GM21381 (cell line): ENCODE measurements around the gene TBC1D2.
"Not testable (repeated sequence)": the region's sequence is repeated elsewhere in the genome, so short reads cannot be mapped to it uniquely, and the experiment has no call there.

ENCODE experiments used
- ATAC-seq: cut with Tn5 transposase; IDR thresholded peaks from one replicate; pipeline ENCODE4 v1.9.1; 2021; ENCODE audit warnings: mild to moderate bottlenecking, moderate library complexity; ENCODE audit not compliant: unreplicated experiment

Gene TBC1D2

DNA sequence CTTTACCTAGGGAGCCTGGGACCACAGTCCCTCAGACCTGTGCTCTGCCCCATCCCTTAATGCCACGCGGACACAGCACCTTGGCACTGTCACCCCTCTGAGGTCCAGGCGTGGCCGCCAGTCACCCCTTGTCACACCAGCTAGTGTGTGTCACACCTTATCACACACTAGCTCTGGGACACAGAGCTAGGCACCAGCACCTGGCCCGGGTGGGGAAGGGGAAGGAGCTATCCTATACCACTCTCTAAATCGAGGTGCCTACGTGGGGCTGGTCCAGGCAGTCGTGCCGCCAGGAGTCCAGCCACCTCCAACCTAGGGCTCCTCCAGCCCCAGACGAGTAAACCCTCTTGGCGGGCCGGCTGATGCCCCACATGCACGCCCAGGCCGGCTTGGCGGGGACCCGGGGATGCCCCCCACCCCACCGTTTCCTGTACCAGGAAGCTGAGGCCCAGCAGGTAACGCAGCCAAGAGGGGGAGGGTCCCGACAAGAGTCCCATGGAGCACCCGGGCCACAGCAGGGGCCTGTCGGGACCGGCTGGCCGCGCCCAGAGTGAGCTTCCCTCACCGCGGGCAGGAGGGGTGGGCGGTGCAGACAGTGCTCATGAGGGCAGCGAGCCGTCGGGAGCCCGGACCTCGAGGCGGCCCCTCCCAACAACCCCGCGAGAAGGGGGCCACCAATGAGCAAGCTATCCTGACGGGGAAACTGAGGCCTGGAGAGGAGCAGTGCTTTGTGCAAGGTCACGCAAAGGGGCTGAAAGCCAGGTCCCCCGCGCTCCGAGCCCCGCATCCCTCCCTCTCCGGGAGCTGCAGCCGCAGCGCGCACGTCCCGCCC lies 63.6 kb downstream of the TBC1D2 start:
- no peak for ATAC-seq

DNA sequence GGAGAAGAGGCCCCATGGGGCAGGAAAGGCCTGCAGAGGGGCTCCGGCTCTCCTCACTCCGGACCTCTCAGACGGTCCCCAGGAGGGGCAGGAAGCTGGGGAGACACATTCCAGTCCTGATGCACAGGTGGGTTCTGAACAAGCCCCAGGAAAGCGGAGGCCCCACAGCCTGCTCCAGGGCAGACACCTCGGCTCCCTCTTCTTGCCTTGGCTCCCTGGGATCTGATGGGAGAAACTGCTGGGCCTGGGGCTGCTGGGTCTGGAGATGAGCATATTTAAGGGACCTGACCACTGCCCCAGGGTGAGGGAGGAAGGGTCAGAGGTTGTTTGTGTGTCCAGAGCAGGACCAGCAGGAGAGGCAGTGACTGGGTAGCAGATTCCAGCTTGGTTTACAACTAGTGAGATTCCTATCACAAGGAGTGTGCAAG lies 64.3 kb downstream of the TBC1D2 start:
- ATAC-seq: no peak

- no peak for ATAC-seq
Measured at GRCh38 chr9:98190757-98191105, 64.7 kb downstream of the TBC1D2 start.

- ATAC-seq: no peak
Measured at GRCh38 chr9:98189412-98189811, 66.0 kb downstream of the TBC1D2 start.

DNA sequence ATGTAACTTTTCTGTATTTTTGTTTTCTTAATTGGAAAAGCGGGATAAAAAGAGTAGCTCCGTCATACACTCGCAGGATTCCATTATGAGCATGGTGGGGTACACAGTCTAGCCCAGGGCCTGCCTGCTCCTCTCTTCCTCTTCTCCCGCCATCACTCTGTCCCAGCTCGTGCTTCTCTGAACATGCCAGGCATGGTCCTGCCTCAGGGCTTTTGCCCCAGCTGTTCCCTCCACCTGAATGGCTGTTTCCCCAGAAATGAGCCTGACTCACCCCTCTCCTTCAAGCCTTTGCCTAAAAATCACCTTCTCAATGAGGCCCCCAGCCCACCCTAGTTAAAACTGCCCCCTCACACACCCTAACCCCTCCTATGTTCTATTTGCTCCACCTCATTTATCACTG lies 67.5 kb downstream of the TBC1D2 start:
- ATAC-seq: no peak

DNA sequence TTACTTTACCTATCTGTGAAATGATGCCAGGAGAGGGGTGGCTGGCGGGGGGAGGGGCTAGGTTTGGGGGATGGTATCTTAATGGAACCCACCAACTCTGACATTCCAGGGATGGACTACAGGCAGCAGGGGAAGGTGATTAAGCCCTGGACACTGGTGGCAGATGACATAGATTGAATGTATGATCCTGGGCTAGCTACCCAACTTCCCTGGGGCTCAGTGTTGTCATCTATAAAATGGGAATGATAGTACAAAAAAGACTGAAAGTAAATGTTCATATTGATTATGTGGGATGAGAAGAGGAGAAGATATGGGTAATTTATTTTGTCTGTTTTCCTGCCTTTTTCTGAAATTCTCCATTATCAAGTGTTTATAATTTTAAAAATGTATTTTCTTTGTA lies 69.2 kb downstream of the TBC1D2 start:
- no peak for ATAC-seq

- ATAC-seq: no peak
Measured at GRCh38 chr9:98185611-98186171, 69.8 kb downstream of the TBC1D2 start.

DNA sequence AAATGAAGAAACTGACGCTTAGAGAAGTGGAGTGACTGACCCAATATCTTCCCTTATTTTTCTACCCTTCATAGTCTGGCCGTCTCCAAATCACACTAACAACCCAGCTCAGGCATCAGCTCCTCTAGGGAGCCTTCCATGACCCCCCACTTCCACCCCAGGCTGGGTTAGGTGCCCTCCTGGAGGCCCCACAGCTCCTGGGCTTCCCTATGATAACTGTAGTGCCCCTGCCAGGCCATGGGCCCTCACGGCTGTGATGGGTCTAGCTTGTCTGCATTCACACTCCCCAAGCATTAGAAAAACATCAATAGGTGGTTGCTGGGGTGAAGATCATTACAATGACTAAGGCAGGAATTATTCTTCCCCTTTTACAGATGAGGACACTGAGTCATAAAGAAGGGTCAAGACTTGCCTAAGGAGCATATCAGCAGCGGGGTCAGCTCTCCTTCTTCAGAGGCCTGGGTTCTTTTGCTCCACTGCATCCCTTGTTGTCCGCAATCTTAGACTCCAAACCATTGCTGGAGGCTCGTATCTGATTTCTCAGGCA lies 70.4 kb downstream of the TBC1D2 start:
- no peak for ATAC-seq

DNA sequence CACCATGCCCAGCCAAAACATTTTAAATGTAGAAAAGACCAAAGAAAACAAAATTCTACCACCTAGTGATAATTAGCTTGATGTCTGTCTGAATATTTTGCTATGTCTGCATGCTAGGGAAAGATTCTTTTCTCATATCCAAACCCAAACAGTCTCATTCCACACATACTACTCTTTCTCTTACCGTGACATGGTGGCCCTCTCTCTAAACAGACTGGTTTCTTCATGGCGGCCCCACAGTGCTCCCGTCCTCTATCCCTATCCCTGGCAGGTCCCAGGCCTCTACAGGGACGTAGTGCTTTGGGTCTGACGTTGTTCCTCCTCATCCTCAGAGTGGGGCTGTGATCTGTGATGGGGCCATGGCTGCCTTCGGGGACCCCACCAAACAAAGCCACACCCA lies 71.1 kb downstream of the TBC1D2 start:
- ATAC-seq: no peak

GRCh38 chr9:98182889-98183599 lies 72.4 kb downstream of the TBC1D2 start:
- ATAC-seq: no peak

DNA sequence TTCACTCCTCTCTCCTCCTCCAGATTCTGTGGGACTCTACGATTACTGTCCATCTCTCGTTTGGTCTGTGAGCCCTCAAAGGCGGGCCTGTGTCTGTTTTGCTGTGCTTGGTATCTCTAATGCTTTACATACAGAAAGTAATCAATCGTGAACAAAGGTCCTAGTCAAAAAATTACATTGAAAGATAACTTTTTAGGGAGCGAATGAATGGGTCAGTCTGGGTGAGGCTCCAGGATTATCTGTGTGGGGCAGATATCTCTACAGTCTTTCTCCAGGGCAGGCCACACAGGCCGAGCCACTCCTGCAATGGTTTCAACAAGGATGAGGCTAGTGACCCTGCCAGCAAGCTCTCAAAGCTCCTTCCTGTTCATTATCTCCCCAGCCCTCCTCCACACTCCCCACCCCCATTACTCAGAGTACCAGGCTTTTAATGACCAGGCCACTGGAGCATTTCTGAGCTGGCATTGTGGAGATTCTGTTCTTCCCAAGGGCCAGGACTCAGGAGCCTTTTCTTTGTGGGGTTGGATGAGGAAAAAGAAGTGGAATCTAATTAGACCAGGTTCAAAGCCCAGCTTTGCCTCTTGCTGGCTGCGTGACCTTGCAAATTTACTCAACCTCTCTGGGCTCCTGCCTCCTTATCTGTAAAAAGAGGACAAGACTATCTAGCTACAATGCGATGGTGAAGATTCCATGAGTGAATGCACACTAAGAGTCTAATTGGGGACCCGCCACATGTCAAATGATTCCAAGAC lies 73.2 kb downstream of the TBC1D2 start:
- ATAC-seq: no peak

- no peak for ATAC-seq
Measured at GRCh38 chr9:98181746-98182068, 73.7 kb downstream of the TBC1D2 start.

DNA sequence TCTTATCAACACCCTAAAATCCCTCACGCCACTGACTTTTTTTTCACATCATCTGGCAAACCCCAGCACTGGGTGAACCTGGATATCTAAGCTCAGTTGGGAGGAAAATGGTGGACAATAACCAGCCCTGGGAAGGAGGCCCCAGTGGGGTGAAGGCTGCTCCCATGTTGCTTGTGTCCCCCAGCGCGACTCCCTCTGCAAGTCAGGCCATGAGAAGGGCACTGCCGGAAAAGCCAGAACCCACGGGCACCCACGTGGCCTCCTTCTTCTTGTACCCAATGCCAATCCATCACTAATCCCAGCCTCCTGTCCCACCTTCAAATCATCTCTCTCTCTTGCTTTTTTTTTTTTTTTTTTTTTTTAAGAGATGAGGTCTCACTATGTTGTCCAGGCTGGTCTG lies 74.5 kb downstream of the TBC1D2 start:
- no peak for ATAC-seq

GRCh38 chr9:98178874-98179850 lies 76.3 kb downstream of the TBC1D2 start:
- ATAC-seq: no peak

DNA sequence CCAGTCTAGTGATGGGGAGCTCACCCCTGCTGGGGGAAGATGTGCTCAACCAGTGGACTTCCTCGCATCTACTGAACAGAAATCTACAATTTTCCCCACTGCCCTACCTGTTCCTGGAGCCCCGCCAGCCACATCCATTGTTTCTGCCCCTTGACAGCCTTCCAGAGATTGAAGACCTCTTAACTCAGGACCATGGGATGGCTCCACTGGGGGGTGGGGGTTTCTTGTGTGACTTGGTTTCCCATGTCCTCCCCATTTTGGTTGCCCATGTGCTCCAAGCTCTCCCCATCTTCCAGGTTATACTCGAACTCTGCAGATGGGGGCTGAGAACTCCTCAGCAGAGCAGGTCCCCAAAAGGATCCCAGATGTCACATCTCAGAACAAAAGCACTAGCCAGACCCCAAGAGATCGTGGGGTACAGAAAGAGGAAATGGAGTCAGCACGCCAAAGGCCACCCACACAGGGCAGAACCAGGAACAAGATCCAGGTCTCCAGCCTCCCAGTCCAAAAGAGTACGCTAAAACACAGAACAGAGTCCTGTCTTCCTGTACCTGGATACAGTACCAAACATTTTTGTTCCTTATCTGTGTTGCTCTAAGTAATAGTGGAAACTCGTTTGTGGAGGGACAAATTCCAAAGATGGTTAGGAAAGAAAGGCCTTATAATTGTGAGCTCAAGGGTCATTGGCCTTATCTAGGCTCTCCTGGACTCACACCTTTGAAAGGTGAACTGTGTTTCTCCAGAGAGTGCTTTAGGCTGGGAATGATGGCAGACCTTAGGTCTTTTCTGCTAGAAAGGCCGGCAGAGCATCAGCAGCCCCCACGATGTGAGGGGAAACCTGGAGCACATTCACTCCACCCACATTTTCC lies 78.8 kb downstream of the TBC1D2 start:
- no peak for ATAC-seq

- no peak for ATAC-seq
Measured at GRCh38 chr9:98175762-98176161, 79.7 kb downstream of the TBC1D2 start.

GRCh38 chr9:98175028-98175569 lies 80.3 kb downstream of the TBC1D2 start:
- no peak for ATAC-seq

DNA sequence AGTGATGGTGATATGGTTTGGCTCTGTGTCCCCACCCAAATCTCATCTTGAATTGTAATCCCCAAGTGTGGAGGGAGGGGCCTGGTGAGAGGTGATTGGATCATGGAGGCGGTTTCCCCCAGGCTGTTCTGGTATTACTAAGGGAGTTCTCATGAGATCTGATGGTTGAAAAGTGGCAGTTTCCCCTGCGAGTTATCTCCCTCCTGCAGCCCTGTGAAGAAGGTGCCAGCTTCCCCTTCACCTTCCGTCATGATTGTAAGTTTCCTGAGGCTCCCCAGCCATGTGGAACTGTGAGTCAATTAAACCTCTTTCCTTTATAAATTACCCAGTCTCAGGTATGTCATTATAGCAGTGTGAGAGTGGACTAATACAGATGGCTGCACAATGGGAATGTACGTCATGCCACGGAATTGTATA lies 80.9 kb downstream of the TBC1D2 start:
- ATAC-seq: not testable (repeated sequence)

DNA sequence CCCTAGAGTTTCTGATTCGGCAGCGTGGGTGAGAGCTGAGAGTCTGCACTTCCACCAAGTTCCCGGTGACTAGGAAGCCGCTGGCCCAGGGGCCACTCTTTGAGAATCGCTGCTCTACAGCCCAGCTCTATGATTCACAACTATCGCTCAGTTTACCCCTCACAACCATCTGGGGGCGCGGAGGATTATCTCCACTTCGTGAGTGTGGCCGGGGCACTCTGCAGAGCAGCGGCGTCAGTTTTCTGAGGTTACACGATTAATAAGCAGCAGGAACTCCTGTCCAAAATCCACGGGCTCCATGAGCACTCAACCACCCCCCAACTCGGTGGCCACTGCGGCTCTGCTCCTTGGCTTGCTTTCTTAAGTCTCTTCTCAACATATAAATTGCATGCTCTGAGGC lies 82.3 kb downstream of the TBC1D2 start:
- ATAC-seq: no peak
